GM15510 (cell line): ENCODE measurements around the gene L3MBTL2.

Experiments
- POLR2A ChIP-seq: IDR thresholded peaks from 3 replicates; pipeline ENCODE4 v1.6.1; 2011; ENCODE audit warnings: borderline replicate concordance; ENCODE audit not compliant: insufficient read length; ENCODE audit errors: extremely low read depth

L3MBTL2 gene

GRCh38 chr22:41243361-41243760 lies 38.2 kb downstream of the L3MBTL2 start:
- no peak for TF ChIP-seq POLR2A

DNA sequence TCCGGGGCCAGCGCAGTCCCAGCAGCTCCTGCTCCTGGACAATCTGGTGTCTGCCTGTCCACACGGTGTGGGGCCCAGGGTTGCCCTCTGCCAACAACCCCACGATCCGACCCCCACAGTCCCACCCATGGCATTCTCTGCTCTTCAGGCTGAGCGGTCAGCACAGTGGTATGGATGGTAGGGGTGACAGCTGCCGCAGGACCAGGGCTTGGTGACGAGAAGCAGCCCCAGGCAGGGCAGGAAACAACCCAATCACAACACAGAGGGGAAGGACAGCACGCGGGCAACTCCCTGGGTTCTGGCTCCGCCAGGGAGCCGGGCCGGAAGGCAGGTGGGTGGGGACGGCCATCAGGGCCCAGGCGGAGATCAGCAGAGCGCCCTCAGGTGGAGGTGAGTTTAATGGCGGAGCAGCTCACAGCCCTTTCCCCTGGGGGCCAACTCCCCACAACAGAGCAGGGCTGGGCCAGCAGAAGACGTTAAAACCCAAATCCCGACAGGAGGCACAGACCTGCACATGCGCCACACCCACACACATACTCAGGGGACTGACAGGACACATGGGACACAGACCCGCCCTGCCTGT lies 40.9 kb downstream of the L3MBTL2 start:
- TF ChIP-seq POLR2A = no peak

DNA sequence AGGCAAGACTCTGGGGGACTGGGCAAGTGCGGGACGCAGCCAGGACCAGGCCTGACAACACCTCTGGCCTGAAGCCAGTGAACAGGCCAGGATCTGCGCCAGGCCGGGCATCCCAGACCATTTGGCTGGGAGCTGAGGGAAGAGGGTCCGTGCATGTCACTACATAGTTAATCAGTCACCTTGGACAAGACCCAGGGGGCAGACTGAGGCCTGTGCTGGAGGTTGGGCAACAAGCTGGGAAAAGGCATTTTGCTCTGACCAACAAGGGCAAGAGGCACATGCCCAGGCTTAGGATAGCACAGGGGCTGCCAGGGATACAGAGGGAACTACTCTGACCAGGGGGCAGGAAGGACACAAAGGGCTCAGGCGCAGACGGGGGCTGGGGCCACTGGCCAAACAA lies 42.6 kb downstream of the L3MBTL2 start:
- TF ChIP-seq POLR2A = no peak

GRCh38 chr22:41248314-41248713 lies 43.2 kb downstream of the L3MBTL2 start:
- no peak for TF ChIP-seq POLR2A

DNA sequence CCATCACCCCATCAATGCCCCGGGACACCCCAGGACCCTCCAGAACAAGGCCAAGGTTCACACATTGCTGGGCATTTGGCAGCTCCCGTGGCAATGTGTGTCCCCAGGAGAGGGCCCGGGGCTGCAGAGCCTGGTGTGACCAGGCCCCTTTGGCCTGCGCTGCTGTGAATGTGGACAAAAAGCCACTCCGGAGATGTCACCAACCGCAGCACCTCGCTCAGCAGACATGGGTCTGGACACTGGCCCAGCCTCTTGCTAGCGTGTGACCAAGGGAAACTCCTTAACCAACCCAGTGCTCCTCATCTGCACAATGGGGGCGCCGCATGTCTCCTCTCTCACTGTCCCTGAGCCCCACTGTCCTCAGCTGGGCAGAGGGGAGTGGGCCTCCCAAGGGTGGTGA lies 43.6 kb downstream of the L3MBTL2 start:
- no peak for TF ChIP-seq POLR2A

DNA sequence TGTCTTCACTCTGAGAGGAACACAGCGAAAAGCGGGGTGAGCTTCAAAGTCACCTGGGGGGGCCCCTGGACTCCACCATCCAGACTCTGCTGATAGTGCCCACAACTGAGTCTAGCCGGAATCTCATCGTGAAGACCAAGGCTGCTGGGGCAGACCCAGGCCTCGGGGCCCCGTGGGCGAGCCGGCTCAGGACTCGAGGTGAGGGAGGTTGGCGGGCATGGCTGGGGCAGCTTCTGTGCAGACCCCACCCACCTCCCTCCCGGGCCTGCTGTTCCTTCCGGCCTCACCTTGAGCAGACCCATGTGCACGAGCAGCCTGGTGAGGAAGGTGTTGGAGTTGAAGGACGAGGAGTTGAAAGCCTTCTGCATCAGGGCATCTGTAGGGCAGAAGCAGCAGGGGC lies 44.3 kb downstream of the L3MBTL2 start:
- TF ChIP-seq POLR2A = no peak

- TF ChIP-seq POLR2A = no peak
These were observed 45.0 kb downstream of the L3MBTL2 start for GRCh38 chr22:41250127-41250526.

- no peak for TF ChIP-seq POLR2A
These were observed 47.3 kb downstream of the L3MBTL2 start for GRCh38 chr22:41252365-41252764.

- TF ChIP-seq POLR2A = no peak
These were observed 49.1 kb downstream of the L3MBTL2 start for GRCh38 chr22:41254230-41254629.

DNA sequence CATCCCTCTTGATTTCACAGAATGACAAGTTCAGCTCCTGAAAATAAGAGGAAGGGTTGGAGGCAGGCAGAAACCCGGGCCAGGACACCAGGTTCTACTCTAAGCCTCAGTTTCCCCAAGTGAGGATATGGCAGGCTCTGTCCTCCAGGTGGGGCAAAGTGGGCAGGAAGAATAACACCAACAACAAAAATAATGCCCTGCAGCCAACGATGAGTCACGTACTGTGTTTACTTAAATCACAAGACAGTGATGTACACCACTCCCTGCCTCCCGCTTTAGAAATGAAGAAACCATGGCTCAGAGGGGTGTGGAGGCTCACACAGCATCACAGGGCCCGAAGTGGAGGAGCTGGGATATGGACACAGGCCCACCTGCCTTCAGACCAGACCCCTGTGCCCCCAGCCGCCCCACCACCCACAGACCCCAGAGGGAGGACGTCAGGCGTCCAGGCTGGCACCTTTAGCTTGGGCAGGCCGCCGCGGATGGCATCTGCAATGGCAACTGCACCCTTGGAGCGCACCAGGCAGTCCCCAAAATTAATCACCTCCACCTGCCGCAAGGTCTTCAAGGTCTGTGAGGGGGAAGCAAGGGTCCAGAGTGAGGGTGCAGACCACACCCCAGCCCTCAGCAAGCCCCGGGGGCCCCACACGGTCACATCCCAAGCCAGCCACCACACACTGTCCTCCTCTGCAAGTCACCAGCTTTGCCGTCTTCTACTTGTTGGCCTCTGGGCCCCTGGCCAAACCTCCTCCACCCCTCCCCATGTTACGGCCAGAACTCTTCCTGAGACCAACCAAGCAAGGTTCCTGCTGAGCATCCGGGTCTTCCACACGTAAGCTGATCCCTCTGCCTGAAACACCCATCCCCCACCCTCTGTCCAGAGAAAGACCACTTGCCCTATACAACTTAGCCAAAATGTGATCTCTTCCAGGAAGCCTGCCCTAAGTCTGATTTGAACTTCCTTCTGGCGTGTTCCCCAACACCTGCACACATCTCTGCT lies 51.4 kb downstream of the L3MBTL2 start:
- TF ChIP-seq POLR2A = no peak

GRCh38 chr22:41257696-41258095 lies 52.6 kb downstream of the L3MBTL2 start:
- TF ChIP-seq POLR2A = no peak

GRCh38 chr22:41260871-41261270 lies 55.8 kb downstream of the L3MBTL2 start:
- no peak for TF ChIP-seq POLR2A

DNA sequence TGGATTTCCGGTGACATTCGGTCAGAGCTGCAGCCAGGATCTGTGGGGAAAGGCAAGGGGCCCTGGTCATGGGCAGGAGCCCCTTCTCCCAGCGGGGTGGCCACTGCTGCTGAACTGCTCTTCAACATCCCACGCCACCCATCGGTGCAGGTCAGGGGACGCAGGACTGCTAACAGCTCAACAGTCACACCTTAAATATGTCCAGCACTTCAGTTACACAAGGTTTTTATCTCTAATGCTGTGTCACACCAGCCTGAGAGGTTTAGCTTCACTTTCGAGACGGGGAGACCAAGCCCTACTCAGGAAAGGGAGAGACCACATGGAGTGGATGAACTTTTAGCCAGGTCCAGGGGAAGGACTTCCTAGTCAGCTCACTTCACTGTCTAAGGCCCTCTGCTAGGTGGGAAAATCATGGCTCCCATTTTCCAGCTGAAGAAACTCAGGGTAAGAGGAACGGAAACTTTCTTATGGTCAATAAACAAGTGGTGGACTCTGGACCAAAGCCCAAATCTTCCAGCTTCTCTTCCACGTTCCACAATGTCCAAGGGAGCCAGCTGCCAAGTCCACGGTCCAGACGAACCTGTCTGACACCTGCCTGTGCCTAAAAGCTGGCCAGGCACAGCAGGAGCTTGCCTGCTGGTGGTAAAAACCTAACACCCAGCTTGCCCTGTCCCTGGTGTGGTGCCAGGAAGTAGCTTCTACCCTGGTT lies 56.6 kb downstream of the L3MBTL2 start:
- TF ChIP-seq POLR2A = no peak

GRCh38 chr22:41262250-41262765 lies 57.2 kb downstream of the L3MBTL2 start:
- no peak for TF ChIP-seq POLR2A

GRCh38 chr22:41263704-41264103 lies 58.6 kb downstream of the L3MBTL2 start:
- TF ChIP-seq POLR2A = no peak

DNA sequence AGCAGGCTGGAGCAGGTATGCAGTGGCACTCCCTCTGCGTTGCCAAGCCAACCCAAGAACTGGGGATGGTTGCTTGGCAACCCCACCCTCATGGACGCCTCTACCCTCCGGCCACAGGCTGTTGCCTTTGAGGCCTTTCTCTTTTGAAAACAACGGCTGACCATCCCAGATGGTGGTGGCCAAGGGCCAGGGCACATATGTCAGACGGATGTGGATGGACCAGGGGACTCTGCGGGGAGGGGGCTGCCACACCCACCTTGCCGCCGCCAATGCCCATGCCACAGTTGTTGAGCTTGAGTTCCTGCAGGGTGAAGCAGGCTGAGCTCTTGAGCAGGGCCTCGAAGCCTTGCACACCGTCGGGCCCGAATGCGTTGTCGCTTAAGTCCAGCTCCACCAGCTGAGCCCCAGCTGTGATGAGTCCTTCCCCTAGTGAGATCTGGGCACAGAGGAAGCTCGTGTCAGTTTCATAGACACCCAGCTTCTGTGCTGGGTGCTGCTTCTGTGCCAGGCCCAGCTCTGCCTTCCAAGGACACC lies 59.4 kb downstream of the L3MBTL2 start:
- TF ChIP-seq POLR2A = no peak

- no peak for TF ChIP-seq POLR2A
These were observed 62.8 kb downstream of the L3MBTL2 start for GRCh38 chr22:41267958-41268357.
